Motor neuron (in vitro differentiated cells): ENCODE measurements around the gene PAPPA2. TPM values are rescaled to one million over a fixed set of nuclear protein-coding genes. Genes with fewer than 3 reads are reported as not detected.

Experiments used
- ATAC-seq, 8 experiments: fragments of 200-7000 bp; cut with Tn5 transposase; replicated peaks in 6 of 8; 2 replicates each; pipeline ENCODE4 v1.8.0; 2021; ENCODE audit warnings: mild to moderate bottlenecking in 8 of 8, moderate library complexity in 8 of 8
- H3K27ac ChIP-seq, 2 donors: fragments of 250-450 bp; sonication (Bioruptor Pico); 2 replicates each; pipeline ENCODE4 v1.9.0; 2021; ENCODE audit warnings: antibody characterized with exemption in 2 of 2, mild to moderate bottlenecking in 2 of 2, moderate library complexity in 1 of 2
- H3K4me1 ChIP-seq, 2 donors: fragments of 250-450 bp; sonication (Bioruptor Pico); replicated peaks in 1 of 2; 2 replicates each; pipeline ENCODE4 v1.6.1; 2021; ENCODE audit warnings: antibody characterized with exemption in 2 of 2, mild to moderate bottlenecking in 2 of 2, moderate library complexity in 1 of 2
- H3K4me3 ChIP-seq, 5 donors: fragments of 250-450 bp; sonication (Bioruptor Pico); 2 replicates each; pipeline ENCODE4 v1.9.0; 2021; ENCODE audit warnings: antibody characterized with exemption in 5 of 5, mild to moderate bottlenecking in 5 of 5, moderate library complexity in 4 of 5
- WGBS, 10 experiments: fragments of 450-650 bp; shearing (Covaris generic); methylation state at CpG; one replicate each; pipeline ENCODE4 v1.0.0; 2022; 5-methylcytosine and 5-hydroxymethylcytosine counted together
- in situ Hi-C, 9 experiments: fragments of 400-800 bp; cut with MboI; loops; one replicate each; pipeline ENCODE4 v1.15.0; 2021; ENCODE audit warnings: low sequenced_read_pairs in 9 of 9, low pct_unique_long_range_greater_than_20kb in 2 of 9; ENCODE audit not compliant: unreplicated experiment in 9 of 9
- total RNA-seq, 8 experiments: library from RNA; unstranded; fragments of 300-600 nt; gene quantifications; 2 replicates each; pipeline versions ENCODE4 v1.2.3 to v1.2.4, GENCODE V29; 2022

Gene PAPPA2
- total RNA-seq, 8 experiments from 2014 or later, result 1.8 to 82.0 (median 7.1) TPM

DNA sequence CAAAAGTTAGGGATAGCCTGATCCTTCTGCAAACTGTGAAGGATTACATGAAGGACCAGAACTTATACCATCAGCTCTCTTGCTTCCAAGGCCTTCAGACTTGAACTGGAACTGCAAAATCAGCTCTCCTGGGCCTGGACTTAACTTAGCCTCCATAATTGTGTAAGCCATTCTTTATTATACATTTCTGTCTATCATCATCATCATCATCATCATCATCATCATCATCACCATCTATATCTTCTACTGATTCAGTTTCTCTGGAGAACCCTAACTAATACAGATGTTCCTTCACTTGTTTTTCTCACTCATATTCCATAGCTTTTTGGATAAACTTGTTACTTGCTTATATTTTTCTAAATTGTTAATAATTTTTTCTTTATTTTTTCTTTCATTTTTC is 50.0 kb downstream of the PAPPA2 start:
- H3K4me1 ChIP-seq, result peaks cover 7 to 10% of the 10 kb centered on the region in 2 donors
- H3K4me3 ChIP-seq, result no peak overlapping the region
- no peak overlapping the region for H3K27ac ChIP-seq
- no peak for ATAC-seq
- in situ Hi-C loops, result no loop called here

DNA sequence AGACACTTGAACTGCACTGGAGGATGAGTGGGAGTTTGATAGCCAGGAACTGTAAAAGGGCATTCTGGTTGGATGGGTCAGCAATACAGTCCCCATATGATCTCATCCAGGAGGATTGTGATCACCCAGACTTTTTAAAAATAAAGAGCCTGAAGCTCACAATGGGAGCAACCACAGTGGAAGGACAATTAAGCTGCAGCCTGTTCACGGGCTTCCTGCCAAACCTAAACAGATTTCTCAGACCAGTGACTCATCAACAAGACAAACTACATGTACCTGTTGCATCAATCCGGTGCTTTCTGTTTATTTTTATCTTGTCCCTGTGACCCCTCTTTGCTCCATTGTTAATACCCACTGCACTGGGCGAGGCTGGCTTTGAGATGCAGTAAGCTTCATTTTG is 52.3 kb downstream of the PAPPA2 start:
- H3K27ac ChIP-seq, result no peak overlapping the region
- in situ Hi-C loops, result no loop called here
- WGBS, 10 experiments, result 0 to 86% (median 51%) methylated on average over 1 to 3 of the region's 3 CpGs; no CpG with 5 or more reads in 1 of the 10 experiments
- H3K4me3 ChIP-seq, result no peak overlapping the region
- peak in 7 of 8 experiments; percentile 36 to 87 (median 80) for ATAC-seq
- peaks cover 7 to 10% of the 10 kb centered on the region in 2 donors for H3K4me1 ChIP-seq

DNA sequence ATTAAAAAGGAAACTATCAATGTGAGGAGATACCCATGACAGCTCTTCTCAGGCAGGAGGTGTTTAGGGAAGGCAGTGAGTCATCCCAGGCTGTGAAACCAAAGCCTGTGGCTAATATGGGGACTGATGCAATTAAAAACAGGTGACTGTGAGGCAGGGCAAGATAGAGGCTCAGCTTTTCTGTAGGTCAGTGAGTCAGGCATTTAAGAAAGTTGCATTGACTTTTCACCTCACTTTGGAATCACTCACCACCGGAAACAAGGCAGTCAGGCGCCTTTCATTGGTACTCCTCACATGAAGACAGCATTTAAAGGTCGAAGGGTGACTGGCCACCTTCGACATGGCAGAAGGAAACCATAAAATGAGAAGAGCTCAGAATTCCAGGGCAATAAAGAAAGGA is 54.5 kb downstream of the PAPPA2 start:
- peak in 7 of 8 experiments; percentile 68 to 92 (median 90) for ATAC-seq

DNA sequence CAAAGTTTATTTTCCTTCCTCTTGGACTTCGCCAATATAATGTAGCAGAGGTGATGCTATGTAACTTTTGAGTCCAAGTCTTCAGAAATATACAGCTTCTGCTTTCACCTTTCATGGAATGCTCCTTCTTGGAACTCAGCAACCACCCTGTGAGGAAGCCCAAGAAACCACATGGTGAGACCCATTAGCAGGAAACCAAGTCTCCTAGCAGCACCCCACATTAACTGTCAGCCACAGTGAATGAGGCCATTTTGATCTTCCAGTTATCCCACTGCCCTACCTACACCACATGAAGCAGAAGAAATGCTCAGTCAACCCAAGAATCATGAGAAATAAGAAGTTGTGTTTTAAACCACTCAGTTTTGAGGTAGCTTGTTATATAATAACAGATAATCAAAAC is 58.2 kb downstream of the PAPPA2 start:
- no peak overlapping the region for H3K27ac ChIP-seq
- peaks cover 0 to 7% of the 10 kb centered on the region in 2 donors for H3K4me1 ChIP-seq
- 0 to 86% (median 65%) methylated on average over 1 of the region's 1 CpG; no CpG with 5 or more reads in 2 of the 10 experiments for WGBS, 10 experiments
- no peak overlapping the region for H3K4me3 ChIP-seq
- in situ Hi-C loops, result no loop called here
- no peak for ATAC-seq

More for the DNA sequence above, 54.5 kb downstream of the PAPPA2 start:
- no peak overlapping the region for H3K27ac ChIP-seq
- 0 to 90% (median 57%) methylated on average over 1 to 4 of the region's 4 CpGs; no CpG with 5 or more reads in 1 of the 10 experiments for WGBS, 10 experiments
- in situ Hi-C loops, result no loop called here
- no peak overlapping the region for H3K4me3 ChIP-seq
- H3K4me1 ChIP-seq, result peaks cover 7 to 10% of the 10 kb centered on the region in 2 donors

DNA sequence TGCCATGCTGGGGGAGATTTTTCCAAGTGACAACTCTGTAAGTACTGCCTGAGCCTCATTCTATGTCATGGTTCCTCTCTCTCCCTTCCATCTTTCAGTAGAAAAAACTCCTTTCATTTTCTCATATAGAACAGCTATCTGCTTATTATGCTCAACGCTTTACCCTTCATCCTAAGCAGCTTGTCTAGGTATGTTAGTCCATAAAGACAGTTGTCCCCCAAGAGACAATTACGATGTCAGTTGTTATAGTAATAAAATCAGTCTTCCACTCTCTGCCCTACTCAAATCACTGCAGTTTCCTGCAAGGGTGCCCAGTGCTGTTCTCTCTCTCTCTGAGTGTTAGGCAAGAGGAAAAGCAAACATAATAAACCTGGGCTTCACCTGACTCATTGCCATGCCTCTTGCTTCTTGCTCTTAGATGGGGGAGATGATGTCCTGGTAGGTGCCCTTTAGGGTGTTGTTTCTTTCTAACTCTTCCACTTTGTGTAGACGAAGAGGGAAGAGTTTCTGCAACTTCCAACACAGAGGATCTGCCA is 59.4 kb downstream of the PAPPA2 start:
- 0 to 89% (median 66%) methylated on average over 1 to 3 of the region's 3 CpGs for WGBS, 10 experiments
- ATAC-seq, result no peak
- in situ Hi-C loops, result no loop called here
- peaks cover 0 to 3% of the 10 kb centered on the region in 2 donors for H3K4me1 ChIP-seq
- no peak overlapping the region for H3K27ac ChIP-seq
- H3K4me3 ChIP-seq, result no peak overlapping the region

DNA sequence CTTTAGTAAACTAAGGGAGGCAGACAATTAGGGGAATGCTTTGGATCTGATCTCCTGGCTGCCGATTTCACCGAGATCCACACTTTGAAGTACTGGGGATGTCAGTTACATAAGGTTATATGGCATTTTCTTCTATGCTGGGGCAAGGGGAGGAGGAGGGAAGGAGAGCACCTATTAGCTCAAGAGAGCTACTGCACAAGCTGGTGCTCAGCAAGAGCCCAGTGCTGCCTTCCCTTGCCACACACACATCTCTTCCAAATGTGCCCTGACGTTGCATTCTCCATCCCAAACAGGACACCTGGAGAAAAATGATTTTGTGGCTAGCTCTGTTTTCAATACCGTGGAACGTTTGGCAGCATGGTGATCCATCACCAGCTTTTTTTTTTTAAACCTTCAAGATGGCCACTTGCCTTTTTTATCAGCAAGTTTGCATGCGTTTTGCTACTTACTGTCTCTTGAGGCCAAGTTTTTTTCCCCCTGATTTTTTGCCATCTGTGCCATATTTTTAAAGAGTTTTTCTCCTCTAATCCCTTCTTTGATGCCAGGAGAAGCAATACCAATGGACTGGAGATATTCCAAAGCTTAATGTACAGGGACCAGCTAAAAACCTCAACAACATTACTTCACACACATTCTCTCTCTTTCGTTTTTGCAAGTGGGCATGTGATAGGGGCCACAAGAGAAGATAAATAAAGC is 66.6 kb downstream of the PAPPA2 start:
- Histone ChIP-seq H3K27ac (no peak overlapping the region), H3K4me1 (peaks cover 0 to 8% of the 10 kb centered on the region in 2 donors), H3K4me3 (no peak overlapping the region)
- in situ Hi-C loops, result no loop called here
- no peak for ATAC-seq
- WGBS, 10 experiments, result 4 to 100% (median 66%) methylated on average over 1 to 7 of the region's 7 CpGs; no CpG with 5 or more reads in 1 of the 10 experiments

DNA sequence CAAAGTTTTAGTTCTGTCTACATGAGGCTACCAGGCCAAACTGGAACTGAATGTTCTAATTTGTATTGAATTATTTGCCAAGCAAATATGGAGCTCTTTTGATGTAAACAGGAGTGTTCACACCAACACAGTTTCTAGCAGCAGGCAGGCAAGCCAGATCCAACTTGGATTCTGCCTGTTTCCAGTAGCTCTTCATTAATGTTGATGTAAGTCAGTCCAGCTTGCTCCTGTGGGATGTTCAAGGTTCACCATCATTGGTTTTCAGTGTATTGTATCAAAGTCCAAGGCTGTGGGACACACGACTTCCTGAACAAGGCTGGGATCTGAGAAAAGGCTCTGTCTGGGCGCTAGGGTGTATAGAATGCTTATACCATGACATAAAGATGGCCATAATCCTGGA is 68.1 kb downstream of the PAPPA2 start:
- Histone ChIP-seq H3K4me1 (peaks cover 0 to 8% of the 10 kb centered on the region in 2 donors), H3K4me3 (no peak overlapping the region), H3K27ac (no peak overlapping the region)
- in situ Hi-C loops, result no loop called here
- 0 to 93% (median 81%) methylated on average over 1 to 2 of the region's 2 CpGs; no CpG with 5 or more reads in 4 of the 10 experiments for WGBS, 10 experiments
- no peak for ATAC-seq

GRCh38 chr1:176531921-176532897 is 69.2 kb downstream of the PAPPA2 start:
- Histone ChIP-seq H3K27ac (peak overlapping the region in 1 of 2 donors; percentile 50), H3K4me1 (peaks cover 0 to 8% of the 10 kb centered on the region in 2 donors), H3K4me3 (no peak overlapping the region)
- peak in 5 of 8 experiments; percentile 17 to 77 (median 35) for ATAC-seq
- in situ Hi-C loops, result no loop called here
- whole genome bisulfite sequencing, 10 experiments, result 46 to 100% (median 77%) methylated on average over 2 to 12 of the region's 16 CpGs

DNA sequence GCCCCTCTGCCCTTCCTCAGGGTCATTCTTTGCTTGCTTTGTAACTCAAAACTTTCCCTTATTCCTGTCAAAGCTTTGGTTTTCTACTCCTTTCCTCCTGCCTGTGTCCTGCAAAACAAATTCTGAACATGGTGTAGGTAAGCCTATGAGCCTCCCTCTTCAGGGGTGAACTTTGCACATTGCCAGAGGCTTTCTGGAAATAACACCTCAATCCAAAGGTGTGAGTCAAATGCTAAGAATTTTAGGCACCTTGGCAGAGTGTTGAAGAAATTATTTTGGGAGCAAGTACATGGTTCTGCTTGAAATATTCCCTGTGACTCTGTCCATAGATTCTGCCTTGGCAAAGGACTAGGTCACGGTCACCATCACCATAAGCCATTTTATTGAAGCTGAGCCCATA is 70.0 kb downstream of the PAPPA2 start:
- no peak for ATAC-seq
- WGBS, 10 experiments, result 43 to 100% (median 81%) methylated on average over 1 of the region's 1 CpG; no CpG with 5 or more reads in 2 of the 10 experiments
- in situ Hi-C loops, result no loop called here
- Histone ChIP-seq H3K4me1 (peaks cover 0 to 8% of the 10 kb centered on the region in 2 donors), H3K4me3 (no peak overlapping the region), H3K27ac (peak overlapping the region in 1 of 2 donors; percentile 50)

GRCh38 chr1:176536588-176536987 is 73.6 kb downstream of the PAPPA2 start:
- 26 to 95% (median 77%) methylated on average over 1 to 2 of the region's 2 CpGs; no CpG with 5 or more reads in 6 of the 10 experiments for WGBS, 10 experiments
- in situ Hi-C loops, result no loop called here
- H3K4me1 ChIP-seq, result peaks cover 0 to 8% of the 10 kb centered on the region in 2 donors
- H3K4me3 ChIP-seq, result no peak overlapping the region
- ATAC-seq, result no peak
- H3K27ac ChIP-seq, result no peak overlapping the region

GRCh38 chr1:176539018-176539417 is 76.0 kb downstream of the PAPPA2 start:
- H3K4me3 ChIP-seq, result no peak overlapping the region
- 0 to 75% (median 50%) methylated on average over 1 to 6 of the region's 6 CpGs; no CpG with 5 or more reads in 2 of the 10 experiments for WGBS, 10 experiments
- in situ Hi-C loops, result no loop called here
- H3K4me1 ChIP-seq, result no peaks in the 10 kb centered on the region
- no peak for ATAC-seq
- no peak overlapping the region for H3K27ac ChIP-seq

GRCh38 chr1:176540428-176540827 is 77.5 kb downstream of the PAPPA2 start:
- H3K4me3 ChIP-seq, result no peak overlapping the region
- no peak for ATAC-seq
- in situ Hi-C loops, result no loop called here
- H3K27ac ChIP-seq, result no peak overlapping the region
- no peaks in the 10 kb centered on the region for H3K4me1 ChIP-seq
- WGBS, 10 experiments, result 75 to 100% (median 90%) methylated on average over 1 of the region's 1 CpG; no CpG with 5 or more reads in 6 of the 10 experiments

DNA sequence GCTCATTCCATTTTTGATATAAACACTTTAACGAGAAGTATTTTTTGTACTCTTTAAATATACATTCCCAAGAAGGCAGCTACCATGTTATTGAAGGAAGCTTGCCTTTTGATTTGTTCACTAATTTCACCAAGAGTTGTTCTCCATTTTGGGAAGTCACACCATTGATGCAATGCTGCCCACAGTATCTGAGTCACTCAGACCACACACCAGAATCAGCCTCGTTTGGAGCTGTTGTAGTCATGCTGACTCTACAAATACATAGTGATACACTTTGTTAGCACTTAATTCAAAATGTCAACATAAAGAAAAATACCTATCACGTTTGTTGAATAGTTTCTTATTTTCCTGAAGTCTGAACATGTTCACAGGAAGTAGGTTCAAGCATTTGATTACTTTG is 78.7 kb downstream of the PAPPA2 start:
- in situ Hi-C loops, result no loop called here
- Histone ChIP-seq H3K27ac (no peak overlapping the region), H3K4me3 (no peak overlapping the region), H3K4me1 (no peaks in the 10 kb centered on the region)
- no peak for ATAC-seq
- 0 to 80% (median 54%) methylated on average over 1 to 3 of the region's 3 CpGs for WGBS, 10 experiments
